Tibial nerve (tissue), 4 donors: ENCODE measurements around the gene ECD.
A peak's percentile ranks its signal among the peaks of the same experiment; 100 is the strongest.

Experiments
- EP300 ChIP-seq, 2 donors: sonication (generic); formaldehyde crosslinking; IDR thresholded peaks; one replicate each; pipeline ENCODE4 v1.6.1; 2017; ENCODE audit warnings: antibody characterized with exemption in 2 of 2, mild to moderate bottlenecking in 1 of 2
- POLR2A ChIP-seq, 2 donors: fragments of 450-650 bp; IDR thresholded peaks; one replicate each; pipeline ENCODE4 v1.6.1; 2017; ENCODE audit warnings: antibody characterized with exemption in 2 of 2, mild to moderate bottlenecking in 2 of 2, moderate library complexity in 2 of 2
- TF ChIP-seq, protein P1 (sequence below), 5 experiments: fragments of 200-600 bp in 3 of 5; fragments of 450-650 bp in 2 of 5; sonication (generic) in 3 of 5; IDR thresholded peaks; one replicate each; pipeline ENCODE4 v1.5.1; 2016 to 2019; ENCODE audit warnings: antibody characterized with exemption in 5 of 5, mild to moderate bottlenecking in 3 of 5, moderate library complexity in 2 of 5

DNA sequence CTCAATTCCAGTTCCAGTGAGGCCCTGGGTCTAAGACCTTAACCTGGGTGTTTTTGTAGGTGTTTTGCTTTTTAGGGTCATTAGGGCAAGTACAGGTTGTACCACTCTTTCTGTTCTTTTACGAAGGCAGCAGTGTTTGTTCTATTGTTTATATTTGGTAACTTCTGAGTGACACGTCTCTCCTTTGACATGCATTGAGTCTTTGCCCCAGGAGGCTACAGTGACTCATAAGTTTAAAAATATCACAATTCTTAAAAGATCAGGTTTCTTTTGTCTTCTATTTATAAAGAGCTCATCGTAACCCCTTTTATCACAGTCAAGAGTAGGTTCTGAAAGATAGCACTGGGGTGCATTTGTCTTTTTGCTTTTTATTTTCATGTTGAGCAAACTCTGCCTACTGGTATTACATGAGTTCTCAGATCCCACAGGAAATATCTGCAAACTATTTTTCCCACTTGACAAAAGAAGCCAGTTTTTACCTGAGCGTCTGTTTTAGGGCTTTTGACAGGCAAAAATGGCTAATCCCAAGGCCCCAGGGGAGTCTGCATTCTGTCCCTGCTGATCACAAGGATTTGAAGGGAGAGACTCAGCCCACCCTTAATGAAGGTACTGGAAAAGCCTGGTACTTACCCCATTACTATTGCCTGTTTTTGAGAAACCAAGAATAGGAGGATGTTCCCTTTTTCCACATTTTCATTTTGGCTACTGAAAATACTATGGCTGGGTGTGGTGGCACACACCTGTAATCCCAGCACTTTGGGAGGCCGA lies 49.6 kb downstream of the ECD start:
- TF ChIP-seq POLR2A (IDR thresholded peaks at IDR 0.05) (no peak), EP300 (IDR thresholded peaks at IDR 0.05) (peak in 1 of 2 donors; percentile 31)
- TF ChIP-seq, protein P1, sequence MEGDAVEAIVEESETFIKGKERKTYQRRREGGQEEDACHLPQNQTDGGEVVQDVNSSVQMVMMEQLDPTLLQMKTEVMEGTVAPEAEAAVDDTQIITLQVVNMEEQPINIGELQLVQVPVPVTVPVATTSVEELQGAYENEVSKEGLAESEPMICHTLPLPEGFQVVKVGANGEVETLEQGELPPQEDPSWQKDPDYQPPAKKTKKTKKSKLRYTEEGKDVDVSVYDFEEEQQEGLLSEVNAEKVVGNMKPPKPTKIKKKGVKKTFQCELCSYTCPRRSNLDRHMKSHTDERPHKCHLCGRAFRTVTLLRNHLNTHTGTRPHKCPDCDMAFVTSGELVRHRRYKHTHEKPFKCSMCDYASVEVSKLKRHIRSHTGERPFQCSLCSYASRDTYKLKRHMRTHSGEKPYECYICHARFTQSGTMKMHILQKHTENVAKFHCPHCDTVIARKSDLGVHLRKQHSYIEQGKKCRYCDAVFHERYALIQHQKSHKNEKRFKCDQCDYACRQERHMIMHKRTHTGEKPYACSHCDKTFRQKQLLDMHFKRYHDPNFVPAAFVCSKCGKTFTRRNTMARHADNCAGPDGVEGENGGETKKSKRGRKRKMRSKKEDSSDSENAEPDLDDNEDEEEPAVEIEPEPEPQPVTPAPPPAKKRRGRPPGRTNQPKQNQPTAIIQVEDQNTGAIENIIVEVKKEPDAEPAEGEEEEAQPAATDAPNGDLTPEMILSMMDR (IDR thresholded peaks at IDR 0.05), result no peak
